HAP-1 (cell line): ENCODE measurements around the gene OLA1.

Source experiments
- DNase-seq, 2 experiments: peaks; one replicate each; pipeline ENCODE4 v3.0.0-alpha.2; 2016 to 2020; ENCODE audit warnings: low spot score in 2 of 2
- H3K27me3 ChIP-seq: fragments of 250-450 bp; sonication (Bioruptor Pico); 2 replicates; pipeline ENCODE4 v1.5.1; 2020; ENCODE audit warnings: low read depth, mild to moderate bottlenecking, moderate library complexity
- H3K36me3 ChIP-seq: fragments of 250-450 bp; sonication (Bioruptor Pico); replicated peaks from 2 replicates; pipeline ENCODE4 v1.5.1; 2020; ENCODE audit warnings: mild to moderate bottlenecking
- H3K4me1 ChIP-seq: fragments of 250-450 bp; sonication (Bioruptor Pico); 2 replicates; pipeline ENCODE4 v1.5.1; 2020; ENCODE audit warnings: mild to moderate bottlenecking
- H3K4me3 ChIP-seq: fragments of 250-450 bp; sonication (Bioruptor Pico); 2 replicates; pipeline ENCODE4 v1.5.1; 2020; ENCODE audit warnings: mild to moderate bottlenecking, moderate library complexity
- H3K9me3 ChIP-seq: fragments of 250-450 bp; sonication (Bioruptor Pico); 2 replicates; pipeline ENCODE4 v1.5.1; 2020; ENCODE audit warnings: mild to moderate bottlenecking, moderate library complexity
- in situ Hi-C: fragments of 300-500 bp; cut with MboI; formaldehyde crosslinking; loops from 3 replicates; pipeline ENCODE4 v1.14.3; 2020; ENCODE audit warnings: low sequenced_read_pairs, inconsistent platforms, mixed read lengths

OLA1 gene

GRCh38 chr2:174218773-174219172 is 29.6 kb downstream of the OLA1 start:
- no peaks in the 10 kb centered on the region for H3K9me3 ChIP-seq
- H3K27me3 ChIP-seq: no peaks in the 10 kb centered on the region
- H3K4me3 ChIP-seq: no peak overlapping the region
- peaks cover 12% of the 10 kb centered on the region for H3K4me1 ChIP-seq
- DNase-seq: no peak
- H3K36me3 ChIP-seq: peaks cover 15% of the 10 kb centered on the region
- in situ Hi-C loops: no loop called here

GRCh38 chr2:174217869-174218268 is 30.5 kb downstream of the OLA1 start:
- DNase-seq: no peak
- Histone ChIP-seq H3K27me3 (no peaks in the 10 kb centered on the region), H3K36me3 (peaks cover 9% of the 10 kb centered on the region), H3K9me3 (no peaks in the 10 kb centered on the region), H3K4me1 (peaks cover 12% of the 10 kb centered on the region), H3K4me3 (no peak overlapping the region)
- in situ Hi-C loops: no loop called here

GRCh38 chr2:174211954-174212353 is 36.4 kb downstream of the OLA1 start:
- H3K9me3 ChIP-seq: no peaks in the 10 kb centered on the region
- H3K4me3 ChIP-seq: no peak overlapping the region
- H3K4me1 ChIP-seq: peaks cover 4% of the 10 kb centered on the region; the same call in 1 of the 2 replicates
- no peaks in the 10 kb centered on the region; the same call in 1 of the 2 replicates for H3K36me3 ChIP-seq
- in situ Hi-C loops: no loop called here
- no peak for DNase-seq
- H3K27me3 ChIP-seq: no peaks in the 10 kb centered on the region

DNA sequence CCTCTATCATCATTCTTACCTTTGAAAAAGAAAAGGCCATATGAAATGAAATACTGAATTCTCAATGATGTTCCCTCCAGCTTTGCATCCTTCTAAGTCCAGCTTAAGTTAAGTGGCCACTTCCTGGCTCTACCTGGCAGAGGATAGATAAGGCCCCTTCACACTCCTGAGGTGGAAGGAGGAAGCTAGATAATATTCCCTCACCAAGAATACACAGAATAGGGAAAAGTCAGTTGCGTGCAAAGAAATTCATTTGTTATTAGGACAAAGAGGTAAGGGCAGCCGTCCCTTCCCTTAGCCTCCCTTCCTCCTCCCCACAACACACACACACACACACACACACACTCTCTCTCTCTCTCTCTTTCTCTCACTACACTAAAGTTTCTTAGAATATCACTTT is 37.5 kb downstream of the OLA1 start:
- in situ Hi-C loops: no loop called here
- no peaks in the 10 kb centered on the region for H3K27me3 ChIP-seq
- no peak for DNase-seq

DNA sequence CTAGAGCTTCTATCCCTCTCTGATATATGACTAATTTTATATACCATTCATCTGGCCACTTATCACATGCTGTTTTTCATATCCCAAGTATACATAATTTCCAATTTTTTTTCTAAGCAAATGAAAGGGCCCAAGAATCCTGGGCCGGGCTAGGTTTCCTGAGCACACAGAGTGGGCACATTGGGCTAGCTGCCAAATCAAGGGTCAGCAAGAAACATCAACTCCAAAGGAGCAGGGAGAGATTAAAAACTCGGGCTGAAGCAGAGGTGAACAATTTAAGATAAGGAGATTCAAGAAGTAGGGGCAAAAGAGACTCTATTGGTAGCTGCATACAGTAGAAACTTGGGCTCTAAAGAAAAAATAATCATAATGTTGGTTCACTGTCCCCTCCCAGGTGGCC is 39.0 kb downstream of the OLA1 start:
- no peak for DNase-seq
- Histone ChIP-seq H3K4me1 (peaks cover 6% of the 10 kb centered on the region; the same call in 1 of the 2 replicates), H3K36me3 (no peaks in the 10 kb centered on the region; the same call in 1 of the 2 replicates), H3K27me3 (no peaks in the 10 kb centered on the region), H3K4me3 (no peak overlapping the region), H3K9me3 (no peaks in the 10 kb centered on the region)
- in situ Hi-C loops: no loop called here

More for the DNA sequence above, 37.5 kb downstream of the OLA1 start:
- Histone ChIP-seq H3K9me3 (no peaks in the 10 kb centered on the region), H3K4me1 (peaks cover 6% of the 10 kb centered on the region; the same call in 1 of the 2 replicates), H3K4me3 (no peak overlapping the region), H3K36me3 (no peaks in the 10 kb centered on the region; the same call in 1 of the 2 replicates)

- Histone ChIP-seq H3K27me3 (no peaks in the 10 kb centered on the region), H3K36me3 (no peaks in the 10 kb centered on the region; the same call in 1 of the 2 replicates), H3K4me1 (peaks cover 10% of the 10 kb centered on the region; the same call in 1 of the 2 replicates), H3K9me3 (no peaks in the 10 kb centered on the region), H3K4me3 (no peak overlapping the region)
- DNase-seq: no peak
- in situ Hi-C loops: no loop called here
These were observed 40.3 kb downstream of the OLA1 start for GRCh38 chr2:174208026-174208425.

DNA sequence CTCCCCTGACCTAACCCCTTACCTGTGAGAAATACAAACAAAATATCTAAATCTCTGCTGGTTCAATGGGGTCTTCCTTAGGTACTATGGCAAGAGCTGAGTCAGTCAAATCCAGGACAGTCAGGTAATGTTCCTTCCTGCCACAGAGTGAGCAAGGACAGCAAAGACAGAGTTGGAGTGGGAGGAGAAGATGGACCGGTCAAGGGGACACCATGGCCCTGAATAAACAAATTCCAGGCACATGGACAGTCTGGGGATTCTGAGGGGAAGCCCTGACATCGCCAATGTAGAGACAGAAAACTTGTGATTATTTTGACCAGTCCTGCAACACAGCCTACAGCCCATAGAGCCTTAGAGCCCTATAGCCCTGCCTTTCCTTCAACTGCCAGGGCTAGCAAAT is 42.8 kb downstream of the OLA1 start:
- Histone ChIP-seq H3K4me1 (peaks cover 16% of the 10 kb centered on the region), H3K36me3 (no peaks in the 10 kb centered on the region; the same call in 1 of the 2 replicates), H3K9me3 (no peaks in the 10 kb centered on the region), H3K4me3 (no peak overlapping the region), H3K27me3 (no peaks in the 10 kb centered on the region)
- in situ Hi-C loops: no loop called here
- no peak for DNase-seq

DNA sequence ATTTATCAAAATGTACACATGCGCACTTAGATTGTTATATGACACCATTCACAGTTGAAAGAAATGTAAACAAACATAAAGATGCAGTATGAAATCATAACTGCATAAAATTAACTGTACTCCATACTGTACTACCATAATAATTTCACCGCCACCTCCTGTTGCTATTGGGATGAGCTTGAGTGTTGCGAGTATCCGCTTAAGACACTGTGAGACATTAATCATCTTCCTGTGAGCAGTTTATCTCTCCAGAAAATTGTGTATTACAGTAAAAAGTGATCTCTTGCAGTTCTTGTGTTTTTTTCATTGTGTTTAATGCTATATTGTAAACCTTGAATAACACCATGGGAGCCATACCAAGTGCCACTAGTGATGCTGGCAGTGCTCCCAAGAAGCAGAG is 46.1 kb downstream of the OLA1 start:
- no peaks in the 10 kb centered on the region for H3K9me3 ChIP-seq
- H3K27me3 ChIP-seq: no peaks in the 10 kb centered on the region
- no peak for DNase-seq
- H3K4me3 ChIP-seq: no peak overlapping the region
- in situ Hi-C loops: no loop called here
- peaks cover 37% of the 10 kb centered on the region for H3K4me1 ChIP-seq
- no peaks in the 10 kb centered on the region; the same call in 1 of the 2 replicates for H3K36me3 ChIP-seq

- Histone ChIP-seq H3K27me3 (no peaks in the 10 kb centered on the region), H3K36me3 (peaks cover 3% of the 10 kb centered on the region; the same call in 1 of the 2 replicates), H3K4me1 (peaks cover 40% of the 10 kb centered on the region), H3K4me3 (no peak overlapping the region), H3K9me3 (no peaks in the 10 kb centered on the region)
- DNase-seq: no peak
- in situ Hi-C loops: no loop called here
These were observed 49.3 kb downstream of the OLA1 start for GRCh38 chr2:174198846-174199564.

GRCh38 chr2:174195253-174195652 is 53.1 kb downstream of the OLA1 start:
- H3K4me3 ChIP-seq: no peak overlapping the region
- DNase-seq: no peak
- H3K27me3 ChIP-seq: no peaks in the 10 kb centered on the region
- in situ Hi-C loops: no loop called here
- peaks cover 29% of the 10 kb centered on the region for H3K4me1 ChIP-seq
- H3K9me3 ChIP-seq: no peaks in the 10 kb centered on the region
- 0 out of 2 replicates have a peak, but pooled peaks cover 3% of the 10 kb centered on the region for H3K36me3 ChIP-seq

DNA sequence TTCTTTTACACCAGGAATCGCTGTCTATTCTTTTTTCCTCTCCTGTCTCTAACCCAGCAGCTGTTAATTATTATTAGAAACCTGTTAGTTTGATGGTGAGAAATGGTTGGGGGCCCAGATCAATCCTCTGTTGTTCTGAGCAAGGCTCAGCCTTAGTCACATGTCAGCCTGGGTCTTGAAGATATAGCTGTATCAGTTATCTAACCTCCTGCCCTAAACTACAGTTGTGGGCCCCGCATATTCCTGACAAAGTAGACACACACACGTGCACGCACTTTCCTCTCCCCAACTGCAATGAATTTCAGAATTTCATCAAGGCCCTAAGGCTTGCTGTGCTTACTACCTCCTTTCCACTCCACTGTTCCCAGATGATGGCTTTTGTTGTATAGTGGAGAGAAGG is 54.6 kb downstream of the OLA1 start:
- Histone ChIP-seq H3K36me3 (0 out of 2 replicates have a peak, but pooled peaks cover 3% of the 10 kb centered on the region), H3K4me1 (peaks cover 22% of the 10 kb centered on the region), H3K4me3 (no peak overlapping the region), H3K9me3 (no peaks in the 10 kb centered on the region), H3K27me3 (no peaks in the 10 kb centered on the region)
- in situ Hi-C loops: no loop called here
- DNase-seq: no peak

DNA sequence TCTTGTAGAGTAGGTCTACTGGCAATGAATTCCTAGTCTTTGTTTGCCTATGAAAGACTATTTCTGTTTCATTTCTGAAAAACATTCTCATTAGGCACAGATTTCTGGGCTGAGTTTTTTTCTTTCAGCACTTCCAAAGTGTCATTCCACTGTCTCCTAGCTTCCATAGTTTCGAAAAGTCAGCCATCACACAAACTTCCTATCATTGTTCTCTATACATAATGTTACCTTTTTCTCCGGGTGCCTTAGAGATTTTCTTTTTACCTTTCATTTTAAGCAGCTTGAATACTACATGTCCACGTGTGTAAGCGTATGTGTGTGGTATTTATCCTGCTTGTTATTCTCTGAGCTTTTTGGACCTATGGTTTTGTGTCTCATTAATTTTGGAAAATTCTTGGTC is 55.7 kb downstream of the OLA1 start:
- Histone ChIP-seq H3K4me1 (peaks cover 12% of the 10 kb centered on the region), H3K36me3 (0 out of 2 replicates have a peak, but pooled peaks cover 3% of the 10 kb centered on the region), H3K9me3 (no peaks in the 10 kb centered on the region), H3K27me3 (no peaks in the 10 kb centered on the region), H3K4me3 (no peak overlapping the region)
- DNase-seq: no peak
- in situ Hi-C loops: no loop called here

DNA sequence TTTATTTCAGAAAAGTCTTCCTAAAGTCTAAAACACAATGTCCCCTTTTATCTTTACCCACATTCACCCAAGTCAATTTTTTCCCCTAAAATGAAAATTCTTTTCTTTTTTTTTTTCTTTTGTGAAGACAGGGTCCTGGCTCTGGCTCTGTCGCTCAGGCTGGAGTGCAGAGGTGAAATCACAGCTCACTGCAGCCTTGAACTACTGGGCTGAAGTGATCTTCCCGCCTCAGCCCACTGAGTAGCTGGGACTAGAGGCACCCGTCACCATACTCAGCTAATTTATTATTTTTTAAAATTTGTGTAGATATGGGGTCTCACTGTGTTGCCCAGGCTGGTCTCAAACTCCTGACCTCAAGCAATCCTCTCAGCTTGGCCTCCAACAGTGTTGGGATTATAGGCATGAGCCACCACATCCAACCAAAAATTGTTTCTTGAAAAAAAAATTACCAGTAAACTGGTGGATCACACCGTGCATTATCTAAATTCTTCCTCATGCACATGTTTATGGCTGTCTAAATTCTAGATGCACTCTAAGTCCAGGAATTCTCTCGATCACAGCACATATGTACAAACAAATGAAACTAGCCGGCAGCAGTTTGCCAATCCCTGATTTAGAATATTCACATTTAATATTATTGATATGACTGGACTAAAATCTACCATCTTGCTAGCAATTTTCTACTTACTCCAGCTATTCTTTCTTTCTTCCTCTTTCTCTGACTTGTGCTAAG is 56.8 kb downstream of the OLA1 start:
- in situ Hi-C loops: no loop called here
- H3K9me3 ChIP-seq: no peaks in the 10 kb centered on the region
- no peak for DNase-seq
- H3K27me3 ChIP-seq: no peaks in the 10 kb centered on the region
- no peak overlapping the region for H3K4me3 ChIP-seq
- peaks cover 3% of the 10 kb centered on the region; the same call in 1 of the 2 replicates for H3K4me1 ChIP-seq
- H3K36me3 ChIP-seq: 0 out of 2 replicates have a peak, but pooled peaks cover 3% of the 10 kb centered on the region

DNA sequence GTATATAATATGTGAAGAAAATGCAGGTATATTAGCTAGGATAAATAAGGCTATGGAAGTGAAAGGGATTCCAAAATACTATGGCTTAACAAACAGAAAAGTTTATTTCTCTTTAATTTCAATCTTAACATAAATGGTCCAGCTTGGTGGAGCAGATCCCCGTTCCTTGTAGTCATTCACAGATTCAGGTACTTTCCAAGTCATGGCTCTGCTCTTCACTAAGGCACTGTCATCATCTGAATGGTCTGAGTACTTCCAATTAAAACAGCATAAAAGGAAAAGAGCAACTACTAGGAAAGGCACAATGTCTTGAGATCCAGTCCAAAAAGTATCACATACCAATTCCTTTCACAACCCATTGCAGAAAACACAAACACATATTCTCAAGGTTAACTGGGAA is 63.4 kb downstream of the OLA1 start:
- in situ Hi-C loops: no loop called here
- Histone ChIP-seq H3K9me3 (no peaks in the 10 kb centered on the region), H3K36me3 (peaks cover 2% of the 10 kb centered on the region; the same call in 1 of the 2 replicates), H3K4me3 (no peak overlapping the region), H3K4me1 (0 out of 2 replicates have a peak, but pooled peaks cover 2% of the 10 kb centered on the region), H3K27me3 (no peaks in the 10 kb centered on the region)
- no peak for DNase-seq
